GM19043 (cell line): ENCODE data around the gene AUP1.
A peak's percentile ranks its signal among the peaks of the same experiment; 100 is the strongest.
"Not testable (repeated sequence)": the region's sequence is repeated elsewhere in the genome, so short reads cannot be mapped to it uniquely, and the experiment has no call there.

Source experiments
- ATAC-seq: cut with Tn5 transposase; IDR thresholded peaks from one replicate; pipeline ENCODE4 v1.9.1; 2021; ENCODE audit warnings: low read depth; ENCODE audit not compliant: unreplicated experiment

AUP1 gene

DNA sequence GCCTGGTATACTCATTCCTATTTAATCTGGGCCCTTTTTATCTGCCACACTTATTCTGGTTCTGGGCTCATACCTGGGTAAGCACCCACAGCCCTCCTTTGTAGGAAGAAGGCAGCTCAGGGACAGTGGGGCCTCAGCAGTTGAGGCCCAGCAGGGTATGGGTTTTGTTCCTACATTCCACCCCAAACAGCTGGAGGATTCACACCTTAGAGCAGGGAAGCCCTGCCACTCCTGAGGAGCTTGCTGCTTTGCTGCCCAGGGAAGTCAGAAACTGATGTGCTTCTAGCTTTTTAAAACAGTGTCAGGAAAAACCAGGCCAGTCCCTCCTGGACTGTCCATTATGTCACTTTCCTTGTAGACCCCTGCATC, 28.9 kb downstream of the AUP1 start:
- ATAC-seq, result no peak

DNA sequence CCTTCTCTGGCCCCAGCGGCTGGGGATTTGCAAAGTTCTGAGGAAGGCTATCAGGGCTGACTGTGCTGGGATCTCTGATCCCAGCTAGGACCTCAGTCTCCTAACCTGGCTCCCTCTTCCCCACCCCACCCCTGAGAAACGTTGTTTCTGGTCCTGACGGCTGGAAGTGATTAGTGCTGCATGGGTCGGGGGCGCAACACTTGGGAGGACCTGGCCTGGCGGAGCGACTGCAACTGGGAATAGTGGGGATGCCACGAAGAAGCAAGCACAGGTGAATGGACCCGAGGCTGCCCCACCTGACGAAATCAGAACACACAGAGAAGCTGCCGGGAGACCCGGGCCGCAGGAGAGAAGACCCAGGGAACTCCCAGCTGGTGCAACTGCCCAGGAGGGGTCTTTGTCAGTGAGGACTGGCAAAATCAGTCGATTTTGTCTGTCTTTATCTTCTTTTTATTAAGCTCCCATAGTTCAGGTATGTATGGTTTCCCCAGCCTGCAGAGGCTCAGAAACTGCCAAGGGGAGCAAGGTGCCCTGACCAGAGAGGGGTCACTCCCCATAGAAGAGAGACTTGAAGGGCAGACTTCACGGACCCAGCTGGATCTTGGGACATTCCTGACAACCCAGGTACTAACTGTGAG, 29.4 kb downstream of the AUP1 start:
- ATAC-seq, result no peak

DNA sequence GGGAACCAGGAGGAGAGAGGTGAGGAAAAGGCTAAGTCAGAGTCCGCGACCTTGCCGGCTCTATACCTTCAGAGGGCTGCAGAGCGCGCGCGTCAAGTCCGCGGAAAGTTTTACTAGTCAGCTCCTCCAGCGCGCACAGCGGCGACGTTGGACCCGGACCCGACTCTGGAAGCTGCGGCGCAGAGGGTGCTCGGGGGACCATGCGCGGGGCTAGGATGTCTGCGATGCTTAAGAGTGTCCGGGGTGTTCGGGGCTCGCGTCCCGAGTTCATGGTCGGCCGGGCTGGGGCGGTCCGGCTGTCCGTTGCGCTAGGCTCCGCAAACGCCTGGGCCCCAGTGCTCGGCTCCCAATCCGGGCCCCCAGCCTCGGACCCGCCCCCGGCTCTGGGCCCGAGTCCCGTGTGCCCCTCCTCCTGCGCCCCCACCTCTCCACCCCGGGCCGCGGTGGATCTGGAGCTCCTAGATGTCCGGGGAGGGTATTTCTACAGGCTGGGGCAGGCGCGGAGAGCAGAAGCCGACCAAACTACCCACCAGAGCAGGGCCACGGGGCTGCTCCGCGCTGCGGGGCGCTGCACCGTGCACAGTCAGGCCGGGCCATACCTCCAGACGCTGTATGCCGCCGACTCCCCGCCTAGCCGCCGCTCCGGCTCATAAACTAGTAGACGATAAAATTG, 30.1 kb downstream of the AUP1 start, which contains the start of gene LBX2:
LBX2 (minus strand) TSS at position 337 of the 673 bp plus-strand sequence; CDS start at position 271, 66 bp downstream.
- no peak for ATAC-seq

DNA sequence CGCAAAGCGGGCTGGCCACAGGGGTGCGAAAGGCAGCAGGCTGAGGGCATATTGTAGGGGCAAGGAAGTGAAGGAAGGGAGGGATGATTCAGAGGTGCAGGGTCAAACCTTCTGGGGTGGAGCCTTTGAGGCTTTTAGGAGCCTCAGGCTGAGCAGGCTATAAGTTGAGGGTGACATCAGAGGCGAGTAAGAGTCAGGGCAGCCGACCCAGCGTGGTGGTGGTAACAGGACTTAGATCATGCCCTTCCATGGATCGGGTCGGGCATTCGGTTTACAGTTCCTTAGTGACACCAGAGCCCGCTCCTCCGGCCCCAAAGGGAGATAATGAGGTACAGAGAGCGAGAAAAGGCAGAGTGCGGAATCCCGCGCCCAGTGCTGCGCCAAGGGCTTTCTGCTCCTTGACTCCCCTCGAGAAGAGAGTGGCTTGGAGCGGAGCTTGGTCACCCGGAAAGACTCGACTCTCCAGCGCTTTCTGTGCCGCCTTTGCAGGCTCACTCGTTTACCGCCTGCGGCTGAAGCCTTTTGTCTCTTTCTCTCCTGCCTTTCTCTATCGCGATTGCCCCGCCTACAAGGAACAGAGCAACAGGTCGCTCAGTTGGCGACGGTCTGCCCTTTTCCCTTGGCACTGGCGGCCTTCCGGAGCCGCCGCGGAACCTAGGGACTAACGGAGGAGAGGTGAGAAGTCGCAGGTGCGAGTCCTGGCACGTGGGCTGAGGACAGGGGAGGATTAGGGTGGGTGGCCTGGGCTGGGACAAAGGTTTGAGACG, 30.8 kb downstream of the AUP1 start:
- no peak for ATAC-seq

DNA sequence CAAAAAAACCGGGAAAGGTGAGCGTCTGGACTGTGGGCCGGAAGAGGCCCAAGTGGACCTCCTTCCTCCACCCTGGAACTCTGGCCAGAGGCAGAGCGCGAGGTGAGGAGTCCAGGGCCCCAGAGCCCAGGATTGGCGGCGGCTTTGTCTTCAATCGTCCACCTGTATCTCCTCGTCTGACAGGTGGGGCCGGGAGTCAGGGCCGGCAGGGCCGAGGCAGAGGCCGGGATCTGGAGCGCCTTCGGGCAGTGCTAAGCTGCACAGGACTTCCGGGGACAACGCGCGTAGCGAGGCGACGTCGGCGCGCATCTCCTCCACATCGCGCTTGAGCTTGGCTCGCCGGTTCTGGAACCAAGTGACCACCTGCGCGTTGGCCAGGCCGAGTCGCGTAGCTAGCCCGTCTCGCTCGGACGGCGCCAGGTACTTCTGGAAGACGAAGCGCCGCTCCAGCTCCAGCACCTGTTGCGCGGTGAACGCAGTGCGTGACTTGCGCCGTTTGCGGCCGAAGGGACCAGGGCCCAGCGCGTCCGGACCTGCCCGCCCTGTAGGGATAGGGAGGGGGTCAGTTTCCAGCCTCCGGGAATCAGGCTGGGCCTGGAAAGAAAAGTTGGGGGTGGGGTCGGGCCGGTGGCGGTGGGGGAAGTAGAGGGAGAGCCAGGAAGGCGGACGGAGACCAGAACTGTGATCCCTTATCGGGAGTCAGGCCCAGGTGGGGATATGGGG, 31.6 kb downstream of the AUP1 start:
- no peak for ATAC-seq

DNA sequence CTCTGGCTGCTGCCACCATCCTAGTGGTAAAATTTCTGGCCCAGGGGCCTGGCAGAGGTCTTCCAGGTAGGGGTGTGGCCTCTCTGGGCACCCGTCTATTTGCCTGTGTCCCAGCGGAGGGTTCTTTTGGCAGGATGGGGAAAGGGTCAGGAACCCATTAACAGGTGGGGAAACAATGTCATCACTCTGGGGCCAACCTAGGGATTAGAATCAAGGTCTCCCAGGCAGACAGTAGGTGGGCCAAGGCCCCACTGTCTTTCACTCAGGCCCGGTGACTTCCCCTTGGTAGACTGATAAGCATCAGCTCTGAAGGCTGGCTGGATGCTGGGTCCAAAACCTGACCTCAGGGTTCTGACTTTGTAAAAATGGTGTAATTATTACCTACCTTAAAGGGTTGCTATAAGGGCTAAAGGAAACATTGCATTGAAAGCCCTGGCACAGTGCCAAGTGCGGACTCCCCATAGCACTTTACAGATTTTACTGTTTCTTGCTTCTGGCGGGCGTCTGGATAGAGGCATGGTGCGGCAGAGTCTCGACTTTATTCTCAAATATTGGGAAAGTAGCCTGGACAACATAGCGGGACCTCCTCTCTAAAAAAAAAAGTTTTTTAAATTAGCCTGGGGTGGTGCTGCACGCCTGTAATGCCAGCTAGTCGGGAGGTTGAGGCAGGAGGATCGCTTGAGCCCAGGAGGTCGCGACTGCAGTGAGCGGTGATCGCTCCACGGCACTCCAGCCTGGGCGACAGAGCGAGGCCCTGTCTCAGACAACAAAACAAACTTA, 32.3 kb downstream of the AUP1 start:
- no peak for ATAC-seq

DNA sequence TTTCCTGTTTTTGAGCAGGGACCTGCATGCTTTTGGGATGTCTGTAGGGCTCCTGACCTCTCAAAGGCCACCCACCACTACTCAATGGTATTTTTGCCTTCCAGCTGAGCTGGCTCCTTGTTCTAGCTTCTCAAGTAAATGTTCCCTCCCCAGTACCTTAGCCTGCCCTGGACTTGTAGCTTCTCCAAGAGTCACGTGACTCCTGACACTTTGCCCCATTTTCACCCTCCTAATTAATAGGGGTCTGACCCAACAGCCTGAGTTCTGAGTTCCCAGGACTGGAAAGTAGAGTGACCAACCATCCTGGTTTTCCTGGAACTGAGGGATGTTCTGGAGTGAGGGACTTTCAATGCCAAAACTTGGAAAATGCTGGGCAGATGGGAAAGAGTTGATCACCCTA, 34.1 kb downstream of the AUP1 start:
- ATAC-seq, result no peak

DNA sequence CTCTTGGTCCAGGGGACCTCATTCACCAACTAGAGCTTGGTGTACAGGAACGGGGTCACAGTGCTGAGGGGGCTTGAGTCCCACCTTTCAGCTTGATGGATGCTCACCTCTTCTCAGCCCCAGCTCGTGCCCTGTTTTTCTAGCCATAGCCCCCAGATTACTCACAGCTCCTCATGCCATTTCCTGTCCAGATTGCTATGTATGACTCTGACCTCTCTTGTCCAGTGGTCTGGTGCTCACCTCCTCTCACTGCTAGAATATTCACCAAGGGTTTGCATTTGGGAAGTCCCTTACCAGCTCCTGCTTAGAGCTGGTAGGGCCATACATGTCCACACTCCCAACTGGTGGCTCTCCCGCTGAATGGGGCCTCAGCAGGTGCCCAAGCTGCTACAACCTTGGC, 36.0 kb downstream of the AUP1 start:
- no peak for ATAC-seq

DNA sequence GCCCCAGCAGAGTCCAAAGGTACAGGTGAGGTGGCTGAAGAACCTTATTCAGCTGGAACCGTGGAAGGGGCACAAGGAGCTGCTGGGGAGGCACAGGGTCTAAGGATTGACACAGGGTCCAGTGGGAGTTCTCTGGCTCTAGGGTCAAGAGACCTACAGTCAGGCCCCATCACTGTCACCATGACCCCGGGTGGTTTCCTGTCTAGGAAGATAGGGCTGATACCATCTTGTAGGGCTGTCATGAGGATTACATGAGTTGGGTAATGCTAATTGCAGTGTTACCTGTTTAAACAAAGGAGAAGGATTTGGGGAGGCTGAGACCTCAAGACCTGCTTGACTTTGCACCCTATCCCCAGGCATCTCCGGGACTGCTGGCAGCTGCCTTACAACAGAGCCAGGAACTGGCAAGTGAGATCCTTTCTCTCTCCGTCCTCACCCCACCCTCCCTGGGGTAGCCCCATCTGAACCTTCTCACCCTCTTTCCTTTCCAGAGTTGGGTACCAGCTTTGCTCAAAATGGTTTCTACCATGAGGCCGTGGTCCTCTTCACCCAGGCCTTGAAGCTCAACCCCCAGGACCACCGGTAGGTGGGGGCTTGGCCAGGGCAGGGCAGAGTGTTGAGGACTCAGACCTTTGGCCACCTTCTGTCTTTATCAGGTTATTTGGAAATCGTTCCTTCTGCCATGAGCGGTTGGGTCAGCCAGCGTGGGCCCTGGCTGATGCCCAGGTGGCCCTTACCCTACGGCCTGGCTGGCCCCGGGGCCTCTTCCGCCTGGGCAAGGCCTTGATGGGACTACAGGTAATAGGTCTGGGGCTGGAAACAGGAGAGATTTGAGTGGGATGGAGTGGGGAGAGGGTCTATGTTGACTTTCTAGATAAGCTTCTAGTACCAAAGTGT, 37.6 kb downstream of the AUP1 start:
- no peak for ATAC-seq

DNA sequence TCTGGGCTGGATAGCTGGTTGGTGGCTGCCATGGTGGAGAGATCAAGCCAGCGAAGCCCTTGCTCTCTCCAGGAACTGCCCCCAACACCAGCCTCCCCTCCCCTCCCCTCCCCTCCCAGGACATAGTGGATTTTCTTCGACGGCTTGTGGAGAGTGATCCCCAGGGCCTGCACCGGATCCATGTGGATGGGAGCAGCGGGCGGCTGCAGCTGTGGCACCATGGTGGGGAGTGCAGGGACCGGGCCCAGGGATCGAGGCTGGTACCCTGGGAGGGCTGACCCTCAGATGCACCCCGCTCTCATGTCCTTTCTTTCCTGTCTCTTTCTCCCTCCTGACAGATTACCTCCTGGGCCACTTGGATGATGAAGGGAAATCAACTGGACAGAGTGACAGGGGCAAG, 39.6 kb downstream of the AUP1 start:
- ATAC-seq, result no peak

DNA sequence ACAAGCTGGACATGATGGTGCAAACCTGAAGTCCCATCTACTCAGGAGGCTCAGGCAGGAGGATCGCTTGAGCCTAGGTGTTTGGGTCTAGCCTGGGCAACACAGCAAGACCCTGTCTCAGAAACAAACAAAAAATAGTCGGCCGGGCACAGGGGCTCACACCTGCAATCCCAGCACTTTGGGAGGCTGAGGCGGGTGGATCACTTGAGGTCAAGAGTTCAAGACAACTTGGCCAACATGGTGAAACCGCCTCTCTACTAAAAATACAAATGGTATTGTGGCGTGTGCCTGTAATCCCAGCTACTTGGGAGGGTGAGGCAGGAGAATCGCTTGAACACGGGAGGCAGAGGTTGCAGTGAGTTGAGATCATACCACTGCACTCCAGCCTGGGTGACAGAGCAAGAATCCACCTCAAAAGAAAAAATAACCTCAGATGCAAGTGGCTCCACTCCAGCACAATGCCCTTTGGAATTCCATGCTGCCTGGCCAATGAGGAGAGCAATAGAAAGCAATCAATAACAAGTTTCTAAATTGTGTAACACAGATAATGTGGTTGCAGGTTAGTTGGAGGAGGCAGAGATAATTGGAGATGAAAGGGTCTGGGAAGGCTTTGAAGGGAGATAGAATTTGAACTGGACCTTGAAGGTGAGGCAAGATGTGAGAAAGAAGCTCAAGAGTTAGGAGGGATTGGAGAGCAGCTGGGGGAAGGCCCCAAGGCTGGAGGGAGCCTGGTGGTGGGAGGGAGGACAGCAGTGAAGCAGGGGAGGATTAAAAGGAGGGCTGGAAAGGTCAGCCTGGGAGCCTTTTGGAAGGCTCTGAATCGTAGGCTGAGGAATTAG, 40.6 kb downstream of the AUP1 start:
- ATAC-seq, result no peak

DNA sequence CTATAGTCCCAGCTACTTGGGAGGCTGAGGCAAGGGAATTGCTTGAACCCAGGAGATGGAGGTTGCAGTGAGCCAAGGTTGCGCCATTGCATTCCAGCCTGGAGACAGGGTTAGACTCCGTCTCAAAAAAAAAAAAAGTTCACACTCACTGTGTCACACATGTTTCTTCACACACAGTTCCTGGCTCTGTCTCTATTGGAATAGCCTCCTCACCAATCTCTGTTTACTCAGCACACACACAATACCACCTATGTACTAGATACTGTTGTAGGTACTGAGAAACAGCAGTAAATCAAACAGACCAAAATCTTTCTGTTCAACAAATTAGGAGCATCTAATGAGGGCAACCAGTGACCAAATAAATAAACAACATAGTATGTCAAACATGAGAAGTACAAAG, 43.4 kb downstream of the AUP1 start:
- no peak for ATAC-seq

DNA sequence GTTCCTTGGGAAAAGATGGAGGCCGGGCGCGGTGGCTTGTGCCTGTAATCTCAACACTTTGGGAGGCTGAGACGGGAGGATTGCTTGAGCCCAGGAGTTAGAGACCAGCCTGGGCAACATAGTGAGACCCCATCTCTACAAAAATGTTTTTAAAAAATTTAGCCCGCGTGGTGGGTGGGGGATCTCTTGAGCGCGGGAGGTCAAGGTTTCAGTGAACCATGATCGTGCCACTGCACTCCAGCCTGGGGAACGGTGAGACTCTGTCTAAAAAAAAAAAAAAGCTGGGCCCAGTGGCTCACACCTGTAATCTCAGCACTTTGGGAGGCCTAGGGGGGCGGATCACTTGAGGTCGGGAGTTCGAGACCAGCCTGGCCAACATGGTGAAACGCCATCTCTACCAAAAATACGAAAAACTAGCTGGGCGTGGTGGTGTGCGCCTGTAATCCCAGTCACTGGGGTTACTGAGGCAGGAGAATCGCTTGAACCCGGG, 45.8 kb downstream of the AUP1 start:
- ATAC-seq, result not testable (repeated sequence)

DNA sequence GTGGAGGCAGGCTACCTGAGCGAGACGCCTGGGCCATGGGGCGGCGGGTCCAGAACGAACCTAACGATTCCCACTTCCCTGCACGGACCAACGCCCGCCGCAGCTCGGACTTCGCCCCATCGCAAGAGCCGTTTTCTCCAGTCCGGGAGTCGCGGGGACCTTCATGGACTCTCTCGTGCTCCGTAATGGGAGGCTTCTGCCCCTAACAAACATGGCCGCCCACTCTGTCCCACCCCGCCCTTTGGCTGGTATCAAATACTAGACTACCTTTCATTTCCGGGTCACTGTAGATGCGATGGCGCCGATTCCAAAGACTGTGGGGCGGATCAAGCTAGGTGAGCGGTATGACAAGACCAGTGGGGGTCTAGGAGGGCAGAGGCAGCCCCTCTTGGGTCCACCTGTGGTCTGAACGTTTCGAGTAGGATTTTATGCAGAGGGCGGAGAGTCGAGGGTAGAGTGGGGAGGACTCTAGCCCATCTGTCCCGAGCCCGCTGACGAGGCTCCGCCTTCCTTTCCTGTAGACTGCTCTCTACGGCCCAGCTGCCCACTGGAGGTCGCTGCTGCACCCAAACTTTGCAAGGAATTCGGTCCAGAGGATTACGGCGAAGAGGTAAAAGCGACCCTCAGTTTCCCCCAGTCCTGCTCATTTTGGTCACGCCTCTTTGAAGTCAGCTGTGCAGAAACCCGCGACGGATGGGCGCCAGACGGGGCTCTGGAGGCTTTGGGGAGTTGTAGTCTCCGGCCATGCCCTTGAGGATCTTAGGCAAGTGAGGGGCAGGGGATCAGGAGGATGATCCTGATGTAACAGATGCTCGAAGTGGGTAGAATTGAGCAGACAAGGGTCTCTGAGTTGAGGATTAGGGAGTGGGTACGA, 46.5 kb downstream of the AUP1 start, which contains the start of the genes CCDC142 and TTC31:
CCDC142 (minus strand) TSS at position 198 of the 874 bp plus-strand sequence; CDS start at position 37, 161 bp downstream.
TTC31 (plus strand) TSS at position 281 of the 874 bp plus-strand sequence; CDS start at position 296, 15 bp downstream.
- ATAC-seq, result peak; percentile 90

DNA sequence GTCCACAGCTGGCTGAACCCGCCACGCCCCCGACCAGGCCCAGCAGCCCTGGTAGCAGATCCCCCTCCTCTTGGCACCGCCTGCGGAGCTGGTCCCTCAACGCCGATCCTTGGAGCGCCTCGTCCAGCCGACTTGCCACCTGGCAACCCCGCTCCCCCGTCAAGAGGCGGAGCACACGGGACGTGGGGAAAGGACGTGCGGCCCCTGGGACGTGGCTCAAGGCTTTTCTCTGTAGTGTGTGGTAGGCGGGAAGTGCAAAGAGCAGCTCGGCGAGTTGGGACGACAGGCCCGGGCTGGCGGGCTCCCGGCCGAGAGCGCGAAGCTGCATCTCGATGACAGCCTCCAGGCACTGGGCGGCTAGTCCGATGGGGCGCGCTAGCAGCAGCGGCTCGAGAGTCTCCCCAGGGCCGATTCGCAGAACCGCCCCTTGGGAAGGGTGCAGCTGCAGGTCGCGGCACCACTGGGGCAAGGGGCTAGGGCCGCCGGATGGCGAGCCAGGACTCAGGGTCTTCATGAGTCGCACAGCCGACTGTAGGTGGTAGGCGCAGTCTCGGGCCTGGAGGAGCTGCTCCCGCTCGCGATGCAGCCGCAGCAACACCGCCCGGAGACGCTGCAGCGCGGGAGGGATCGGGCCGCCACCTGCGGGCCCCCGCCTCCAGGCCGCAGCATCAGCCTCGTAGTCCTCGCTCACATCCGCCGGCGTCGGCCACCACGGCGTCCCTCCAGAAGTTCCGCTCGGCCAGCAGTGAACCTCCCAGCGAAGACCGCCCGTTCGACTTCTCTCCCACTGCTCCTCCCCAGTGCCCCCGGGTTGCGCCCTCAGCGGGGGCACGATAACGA, 47.3 kb downstream of the AUP1 start:
- peak; percentile 36 for ATAC-seq

DNA sequence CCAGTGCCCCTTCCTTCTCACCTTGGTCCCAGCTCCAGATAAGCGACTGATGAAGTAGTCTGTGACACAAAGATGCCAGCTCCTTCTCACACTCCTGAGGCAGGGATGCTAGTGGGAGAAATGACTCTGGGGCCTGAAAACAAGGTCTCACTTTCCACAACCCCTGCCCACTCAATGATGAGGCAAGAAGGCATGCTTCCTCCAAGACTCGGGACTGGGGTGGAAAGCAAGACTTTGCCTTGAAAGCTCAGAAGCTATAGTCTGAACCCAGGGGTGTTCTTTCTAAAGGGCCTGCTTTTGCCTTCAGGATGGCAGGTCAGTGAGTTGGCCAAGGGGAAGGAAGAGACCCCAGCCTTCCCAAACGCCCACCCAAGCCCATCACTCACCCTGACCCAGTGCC, 48.1 kb downstream of the AUP1 start:
- no peak for ATAC-seq
